ENCODE results near the gene THSD7B.

Gene THSD7B

DNA sequence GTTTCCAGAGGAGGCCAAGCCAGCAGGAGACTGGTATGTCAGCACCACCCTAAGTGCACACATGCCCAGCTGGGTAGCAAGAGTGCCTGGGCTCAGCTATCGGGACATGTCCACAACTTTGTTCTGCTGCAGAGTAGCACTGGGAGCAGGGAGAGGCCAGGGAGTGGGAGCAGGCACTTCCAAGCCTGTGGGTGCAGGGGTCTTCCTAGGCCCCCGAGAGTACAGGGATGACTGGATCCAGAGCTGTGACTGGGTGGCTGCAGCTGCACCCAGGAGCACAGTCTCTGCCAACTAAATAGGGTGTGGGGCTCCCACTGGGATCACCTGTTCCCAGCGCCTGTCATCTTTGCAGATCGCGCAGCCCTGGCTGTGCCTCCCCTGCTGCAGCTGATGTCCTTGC, 943.0 kb downstream of the THSD7B start:
- no peaks in the 10 kb centered on the region for H3K9me3 ChIP-seq (ENCODE audit: low read depth, low read length)
- H3K36me3 ChIP-seq (ENCODE audit: insufficient read depth, low read length) = no peaks in the 10 kb centered on the region
- H3K9ac ChIP-seq (ENCODE audit: insufficient read length) = no peak overlapping the region
- H3K27ac ChIP-seq = no peak overlapping the region
- no peak for DNase-seq (ENCODE audit: low read depth, low spot score)
- H3K4me3 ChIP-seq = no peak overlapping the region
- no peak for TF ChIP-seq POLR2AphosphoS5 (IDR thresholded peaks at IDR 0.05; ENCODE audit: borderline replicate concordance, low read depth, low read length)
- no peak for TF ChIP-seq FOXP2 (optimal IDR thresholded peaks at IDR 0.05; ENCODE audit: control extremely low read depth, extremely low read length, insufficient read depth)
- no peak for TF ChIP-seq EZH2 (IDR thresholded peaks at IDR 0.05)

DNA sequence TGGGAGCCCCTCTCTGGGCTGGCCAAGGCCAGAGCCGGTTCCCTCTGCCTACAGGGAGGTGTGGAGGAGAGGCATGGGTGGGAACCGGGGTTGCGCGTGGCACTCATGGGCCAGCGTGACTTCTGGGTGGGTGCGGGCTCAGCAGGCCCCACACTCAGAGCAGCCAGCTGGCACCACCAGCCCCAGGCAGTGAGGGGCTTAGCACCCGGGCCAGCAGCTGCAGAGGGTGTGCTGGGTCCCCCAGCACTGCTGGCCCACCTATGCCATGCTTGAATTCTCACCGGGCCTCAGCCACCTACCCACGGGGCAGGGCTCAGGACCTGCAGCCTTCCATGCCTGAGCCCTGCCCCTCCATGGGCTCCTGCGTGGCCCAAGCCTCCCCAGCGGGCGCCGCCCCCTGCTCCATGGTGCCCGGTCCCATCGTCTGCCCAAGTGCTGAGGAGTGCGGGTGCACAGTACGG, 950.4 kb downstream of the THSD7B start:
- DNase-seq (ENCODE audit: low read depth, low spot score) = no peak
- H3K36me3 ChIP-seq (ENCODE audit: insufficient read depth, low read length) = no peaks in the 10 kb centered on the region
- no peaks in the 10 kb centered on the region for H3K9me3 ChIP-seq (ENCODE audit: low read depth, low read length)

DNA sequence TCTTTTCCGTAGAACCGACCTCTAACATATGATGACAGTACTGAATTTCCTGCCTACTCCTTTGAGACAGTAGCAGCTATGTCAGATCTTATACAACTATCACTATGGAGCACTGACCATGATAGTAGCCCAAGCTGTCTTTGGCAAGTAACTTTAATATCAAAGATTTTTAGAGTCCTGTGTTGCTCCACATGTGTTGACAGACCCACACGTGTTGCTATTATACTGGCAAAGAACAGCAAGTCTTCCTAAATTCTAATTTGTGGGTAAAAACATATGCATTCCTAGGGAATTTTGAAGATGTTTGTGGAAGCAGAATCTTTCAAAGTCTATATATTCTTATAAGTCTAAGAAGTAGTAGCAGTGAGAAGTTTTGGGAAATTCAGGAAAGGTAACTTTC, 953.4 kb downstream of the THSD7B start:
- Histone ChIP-seq H3K4me3 (no peak overlapping the region), H3K9me3 (ENCODE audit: low read depth, low read length) (no peaks in the 10 kb centered on the region), H3K27ac (no peak overlapping the region), H3K36me3 (ENCODE audit: insufficient read depth, low read length) (no peaks in the 10 kb centered on the region), H3K9ac (ENCODE audit: insufficient read length) (no peak overlapping the region)
- TF ChIP-seq EZH2 (IDR thresholded peaks at IDR 0.05) (no peak), POLR2AphosphoS5 (IDR thresholded peaks at IDR 0.05; ENCODE audit: borderline replicate concordance, low read depth, low read length) (no peak), FOXP2 (optimal IDR thresholded peaks at IDR 0.05; ENCODE audit: control extremely low read depth, extremely low read length, insufficient read depth) (no peak)
- no peak for DNase-seq (ENCODE audit: low read depth, low spot score)

More for the DNA sequence above, 950.4 kb downstream of the THSD7B start:
- no peak overlapping the region for H3K4me3 ChIP-seq
- no peak for TF ChIP-seq FOXP2 (optimal IDR thresholded peaks at IDR 0.05; ENCODE audit: control extremely low read depth, extremely low read length, insufficient read depth)
- no peak for TF ChIP-seq POLR2AphosphoS5 (IDR thresholded peaks at IDR 0.05; ENCODE audit: borderline replicate concordance, low read depth, low read length)
- H3K9ac ChIP-seq (ENCODE audit: insufficient read length) = no peak overlapping the region
- no peak overlapping the region for H3K27ac ChIP-seq

DNA sequence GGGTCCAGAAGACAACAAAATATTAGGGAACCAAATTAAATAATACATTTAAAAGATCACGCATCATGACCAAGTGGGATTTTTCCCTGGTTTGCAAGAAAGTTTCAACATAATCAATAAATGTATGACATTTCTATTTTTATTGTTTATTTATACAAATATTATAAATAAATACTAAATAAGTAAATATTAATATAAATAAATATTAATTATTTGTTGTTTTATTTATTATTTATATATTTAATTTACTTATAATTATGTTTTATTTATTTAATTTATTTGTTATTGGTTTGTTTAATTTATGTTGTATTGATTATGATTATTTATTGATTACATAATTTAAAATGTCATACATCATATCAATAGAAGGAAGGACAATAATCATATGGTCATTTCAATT, 956.4 kb downstream of the THSD7B start:
- no peak for DNase-seq (ENCODE audit: low read depth, low spot score)
- Histone ChIP-seq H3K9me3 (ENCODE audit: low read depth, low read length) (no peaks in the 10 kb centered on the region), H3K9ac (ENCODE audit: insufficient read length) (no peak overlapping the region), H3K27ac (no peak overlapping the region), H3K4me3 (no peak overlapping the region), H3K36me3 (ENCODE audit: insufficient read depth, low read length) (no peaks in the 10 kb centered on the region)
- TF ChIP-seq FOXP2 (optimal IDR thresholded peaks at IDR 0.05; ENCODE audit: control extremely low read depth, extremely low read length, insufficient read depth) (no peak), EZH2 (IDR thresholded peaks at IDR 0.05) (no peak), POLR2AphosphoS5 (IDR thresholded peaks at IDR 0.05; ENCODE audit: borderline replicate concordance, low read depth, low read length) (no peak)

DNA sequence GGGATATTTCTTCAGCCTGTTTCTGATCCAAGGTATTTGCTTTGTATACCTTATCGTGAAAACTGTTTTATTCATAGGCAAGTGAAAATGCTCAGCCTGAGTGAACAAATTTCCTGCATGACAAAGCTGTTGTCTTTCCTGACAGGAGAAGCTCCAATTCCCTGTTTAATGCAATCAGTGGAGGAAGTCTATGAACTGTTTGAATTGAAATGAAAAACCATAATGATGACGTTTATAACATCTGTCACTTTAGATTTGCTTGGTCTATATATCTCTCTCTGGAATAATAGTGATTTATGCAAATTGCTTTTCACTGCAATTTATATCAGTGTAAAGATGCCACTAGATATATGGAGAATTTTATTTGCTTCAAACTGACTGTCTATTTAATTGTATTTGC, 959.6 kb downstream of the THSD7B start:
- Histone ChIP-seq H3K9ac (ENCODE audit: insufficient read length) (no peak overlapping the region), H3K9me3 (ENCODE audit: low read depth, low read length) (no peaks in the 10 kb centered on the region), H3K27ac (no peak overlapping the region), H3K4me3 (no peak overlapping the region), H3K36me3 (ENCODE audit: insufficient read depth, low read length) (no peaks in the 10 kb centered on the region)
- TF ChIP-seq POLR2AphosphoS5 (IDR thresholded peaks at IDR 0.05; ENCODE audit: borderline replicate concordance, low read depth, low read length) = no peak
- TF ChIP-seq FOXP2 (optimal IDR thresholded peaks at IDR 0.05; ENCODE audit: control extremely low read depth, extremely low read length, insufficient read depth) = no peak
- no peak for TF ChIP-seq EZH2 (IDR thresholded peaks at IDR 0.05)
- DNase-seq (ENCODE audit: low read depth, low spot score) = no peak
